ENCODE measurements around the gene GKN2. TPM values are rescaled to one million over a fixed set of nuclear protein-coding genes. Genes with fewer than 3 reads are reported as not detected.
A peak's percentile ranks its signal among the peaks of the same experiment; 100 is the strongest.

The GKN2 gene
- total and polyA plus RNA-seq, 4 donors: 9.1 TPM; not detected in 3

- Histone ChIP-seq H3K4me1 (ENCODE audit: control insufficient read depth in 4 of 4, insufficient read depth in 4 of 4, low read length in 3 of 4) (peaks cover 0 to 6% (median 2%) of the 10 kb centered on the region in 4 donors), H3K27ac (ENCODE audit: low read depth in 1 of 2, low read length in 2 of 2) (no peak overlapping the region), H3K27me3 (ENCODE audit: control insufficient read depth in 4 of 4, insufficient read depth in 4 of 4, low read length in 3 of 4) (no peaks in the 10 kb centered on the region), H3K9me3 (ENCODE audit: control insufficient read depth in 4 of 4, low read length in 3 of 4) (no peaks in the 10 kb centered on the region), H3K4me3 (ENCODE audit: low read depth in 1 of 3, low read length in 3 of 3) (no peak overlapping the region), H3K9ac (ENCODE audit: low read depth in 1 of 2, low read length in 2 of 2) (no peak overlapping the region), H3K36me3 (ENCODE audit: control insufficient read depth in 4 of 4, insufficient read depth in 3 of 4, low read depth in 1 of 4, low read length in 3 of 4) (no peaks in the 10 kb centered on the region)
- DNase-seq (ENCODE audit: low spot score): peak; percentile 64
- WGBS: 45% methylated on average over 27 of the region's 27 CpGs
- TF ChIP-seq CTCF (IDR thresholded peaks at IDR 0.05; ENCODE audit: low read depth, low read length, missing input control) (peak; percentile 73), RAD21 (IDR thresholded peaks at IDR 0.05) (peak; percentile 89 to 90), NR2F2 (IDR thresholded peaks at IDR 0.05) (no peak)
Observed at GRCh38 chr2:68943581-68944568, 8.8 kb downstream of the GKN2 start.

GRCh38 chr2:68942827-68943226 lies 9.9 kb downstream of the GKN2 start:
- Histone ChIP-seq H3K4me3 (ENCODE audit: low read depth in 1 of 3, low read length in 3 of 3) (no peak overlapping the region), H3K27me3 (ENCODE audit: control insufficient read depth in 4 of 4, insufficient read depth in 4 of 4, low read length in 3 of 4) (no peaks in the 10 kb centered on the region), H3K9me3 (ENCODE audit: control insufficient read depth in 4 of 4, low read length in 3 of 4) (no peaks in the 10 kb centered on the region), H3K36me3 (ENCODE audit: control insufficient read depth in 4 of 4, insufficient read depth in 3 of 4, low read depth in 1 of 4, low read length in 3 of 4) (no peaks in the 10 kb centered on the region), H3K4me1 (ENCODE audit: control insufficient read depth in 4 of 4, insufficient read depth in 4 of 4, low read length in 3 of 4) (peaks cover 0 to 6% (median 2%) of the 10 kb centered on the region in 4 donors), H3K9ac (ENCODE audit: low read depth in 1 of 2, low read length in 2 of 2) (no peak overlapping the region), H3K27ac (ENCODE audit: low read depth in 1 of 2, low read length in 2 of 2) (no peak overlapping the region)
- TF ChIP-seq CTCF (IDR thresholded peaks at IDR 0.05; ENCODE audit: low read depth, low read length, missing input control): no peak
- DNase-seq (ENCODE audit: low spot score): no peak

- H3K4me3 ChIP-seq (ENCODE audit: low read depth in 1 of 3, low read length in 3 of 3): no peak overlapping the region
- 90% methylated on average over 1 of the region's 1 CpG for WGBS
- no peaks in the 10 kb centered on the region for H3K4me1 ChIP-seq (ENCODE audit: control insufficient read depth in 4 of 4, insufficient read depth in 4 of 4, low read length in 3 of 4)
- H3K9me3 ChIP-seq (ENCODE audit: control insufficient read depth in 4 of 4, low read length in 3 of 4): no peaks in the 10 kb centered on the region
- TF ChIP-seq, protein P1, sequence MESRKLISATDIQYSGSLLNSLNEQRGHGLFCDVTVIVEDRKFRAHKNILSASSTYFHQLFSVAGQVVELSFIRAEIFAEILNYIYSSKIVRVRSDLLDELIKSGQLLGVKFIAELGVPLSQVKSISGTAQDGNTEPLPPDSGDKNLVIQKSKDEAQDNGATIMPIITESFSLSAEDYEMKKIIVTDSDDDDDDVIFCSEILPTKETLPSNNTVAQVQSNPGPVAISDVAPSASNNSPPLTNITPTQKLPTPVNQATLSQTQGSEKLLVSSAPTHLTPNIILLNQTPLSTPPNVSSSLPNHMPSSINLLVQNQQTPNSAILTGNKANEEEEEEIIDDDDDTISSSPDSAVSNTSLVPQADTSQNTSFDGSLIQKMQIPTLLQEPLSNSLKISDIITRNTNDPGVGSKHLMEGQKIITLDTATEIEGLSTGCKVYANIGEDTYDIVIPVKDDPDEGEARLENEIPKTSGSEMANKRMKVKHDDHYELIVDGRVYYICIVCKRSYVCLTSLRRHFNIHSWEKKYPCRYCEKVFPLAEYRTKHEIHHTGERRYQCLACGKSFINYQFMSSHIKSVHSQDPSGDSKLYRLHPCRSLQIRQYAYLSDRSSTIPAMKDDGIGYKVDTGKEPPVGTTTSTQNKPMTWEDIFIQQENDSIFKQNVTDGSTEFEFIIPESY (IDR thresholded peaks at IDR 0.05): no peak
- TF ChIP-seq TAF1 (conservative IDR thresholded peaks at IDR 0.05) (no peak), CTCF (IDR thresholded peaks at IDR 0.05; ENCODE audit: low read depth, low read length, missing input control) (no peak), FOXA1 (IDR thresholded peaks at IDR 0.05) (no peak), JUND (IDR thresholded peaks at IDR 0.05) (no peak), REST (IDR thresholded peaks at IDR 0.05) (no peak), EGR1 (IDR thresholded peaks at IDR 0.05; ENCODE audit: low read depth in 2 of 2) (no peak)
- no peak overlapping the region for H3K27ac ChIP-seq (ENCODE audit: low read depth in 1 of 2, low read length in 2 of 2)
- peaks cover 0 to under 1% (median 0%) of the 10 kb centered on the region in 4 donors for H3K36me3 ChIP-seq (ENCODE audit: control insufficient read depth in 4 of 4, insufficient read depth in 3 of 4, low read depth in 1 of 4, low read length in 3 of 4)
- DNase-seq (ENCODE audit: low spot score): no peak
- H3K27me3 ChIP-seq (ENCODE audit: control insufficient read depth in 4 of 4, insufficient read depth in 4 of 4, low read length in 3 of 4): no peaks in the 10 kb centered on the region
- H3K9ac ChIP-seq (ENCODE audit: low read depth in 1 of 2, low read length in 2 of 2): no peak overlapping the region
Observed at GRCh38 chr2:68940369-68940768, 12.3 kb downstream of the GKN2 start.
